H1 (cell line): ENCODE results near the gene ZNF697.
"Not testable (repeated sequence)": the region's sequence is repeated elsewhere in the genome, so short reads cannot be mapped to it uniquely, and the experiment has no call there.

Source experiments
- BACH1 ChIP-seq: IDR thresholded peaks from 2 replicates; pipeline ENCODE4 v1.6.1; 2012; ENCODE audit warnings: low read length, improper control_type of control experiment
- CBX5 ChIP-seq: fragments of 300-800, 300-1000 bp; sonication (generic); IDR thresholded peaks from 2 replicates; pipeline ENCODE4 v1.7.1; 2016; ENCODE audit warnings: antibody characterized with exemption, low read length, low read depth
- CEBPB ChIP-seq: IDR thresholded peaks from 2 replicates; pipeline ENCODE4 v1.6.1; 2012; ENCODE audit warnings: low read depth, low read length
- EZH2 ChIP-seq: fragments of 200-600 bp; sonication (generic); IDR thresholded peaks from 2 replicates; pipeline ENCODE4 v1.7.1; 2012; ENCODE audit warnings: low read depth, mild to moderate bottlenecking, moderate library complexity, low read length, inconsistent platforms; ENCODE audit not compliant: severe bottlenecking
- KDM4A ChIP-seq: IDR thresholded peaks from one replicate; pipeline ENCODE4 v1.7.1; 2012; ENCODE audit warnings: low read depth, mild to moderate bottlenecking, moderate library complexity, low read length, inconsistent platforms; ENCODE audit not compliant: severe bottlenecking
- POLR2A ChIP-seq, 2 experiments: IDR thresholded peaks; 1 replicate in 1 of 2; 2 replicates in 1 of 2; pipeline ENCODE4 v1.6.1; 2011; ENCODE audit warnings: low read depth in 2 of 2, low read length in 2 of 2, mild to moderate bottlenecking in 2 of 2; ENCODE audit errors: control extremely low read depth in 1 of 2
- POLR2AphosphoS5 ChIP-seq: IDR thresholded peaks from 2 replicates; pipeline ENCODE4 v1.6.1; 2011; ENCODE audit warnings: low read depth, low read length
- RAD21 ChIP-seq, 2 experiments: IDR thresholded peaks in 1 of 2; conservative IDR thresholded peaks in 1 of 2; 2 replicates each; pipeline ENCODE4 v1.6.1; 2011; ENCODE audit warnings: low read depth in 2 of 2, low read length in 2 of 2, improper control_type of control experiment in 1 of 2, inconsistent platforms in 1 of 2, mild to moderate bottlenecking in 1 of 2, moderate library complexity in 1 of 2
- RFX5 ChIP-seq: IDR thresholded peaks from 2 replicates; pipeline ENCODE4 v1.6.1; 2011; ENCODE audit warnings: low read depth, low read length, improper control_type of control experiment, borderline replicate concordance
- SP1 ChIP-seq: IDR thresholded peaks from 2 replicates; pipeline ENCODE4 v1.6.1; 2011; ENCODE audit warnings: low read depth, low read length
- TEAD4 ChIP-seq: IDR thresholded peaks from 2 replicates; pipeline ENCODE4 v1.6.1; 2012; ENCODE audit warnings: low read depth, low read length, inconsistent platforms, mixed read lengths
- TF ChIP-seq, protein P1 (sequence below), 3 experiments: IDR thresholded peaks; 1 replicate in 2 of 3; 2 replicates in 1 of 3; pipeline versions ENCODE4 v1.5.1 to v1.6.1; 2011; ENCODE audit warnings: low read length in 3 of 3, mild to moderate bottlenecking in 3 of 3, inconsistent platforms in 2 of 3, low read depth in 1 of 3, moderate library complexity in 1 of 3; ENCODE audit not compliant: insufficient read depth in 1 of 3; ENCODE audit errors: control extremely low read depth in 1 of 3
- TF ChIP-seq, protein P2 (sequence below): fragments of 300-600 bp; sonication (generic); IDR thresholded peaks from 2 replicates; pipeline ENCODE4 v1.7.1; 2012; ENCODE audit warnings: low read length, moderate library complexity, mild to moderate bottlenecking, inconsistent platforms; ENCODE audit not compliant: insufficient replicate concordance

DNA sequence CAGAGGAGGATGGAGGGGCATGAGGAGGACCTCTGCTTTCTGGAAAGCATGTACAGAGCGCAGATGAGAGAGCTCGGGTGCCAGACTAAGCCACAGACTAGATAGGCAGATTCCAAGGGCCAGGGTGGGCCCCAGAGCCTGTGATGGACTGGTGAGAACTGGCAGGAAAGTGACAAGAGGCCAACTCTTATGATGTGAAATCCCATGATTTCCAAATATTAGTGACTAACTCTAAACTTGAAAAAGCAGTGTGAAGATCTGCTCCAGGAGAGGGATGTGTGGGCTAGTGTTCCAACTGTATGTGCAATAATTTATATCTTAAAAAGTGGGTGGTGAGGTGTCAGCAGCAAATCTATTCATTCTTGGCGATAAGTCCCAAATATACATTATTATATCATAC, 67.0 kb downstream of the ZNF697 start:
- TF ChIP-seq EZH2; POLR2A (IDR thresholded peaks at IDR 0.05; ENCODE audit: control extremely low read depth in 1 of 2, low read depth in 2 of 2, low read length in 2 of 2); CEBPB; POLR2AphosphoS5; SP1; BACH1; RFX5; CBX5; TEAD4; RAD21 (IDR thresholded peaks at IDR 0.05 in 1 of 2, conservative IDR thresholded peaks at IDR 0.05 in 1 of 2; ENCODE audit: low read depth in 2 of 2, low read length in 2 of 2); KDM4A: not testable (repeated sequence)
- TF ChIP-seq, protein P1, sequence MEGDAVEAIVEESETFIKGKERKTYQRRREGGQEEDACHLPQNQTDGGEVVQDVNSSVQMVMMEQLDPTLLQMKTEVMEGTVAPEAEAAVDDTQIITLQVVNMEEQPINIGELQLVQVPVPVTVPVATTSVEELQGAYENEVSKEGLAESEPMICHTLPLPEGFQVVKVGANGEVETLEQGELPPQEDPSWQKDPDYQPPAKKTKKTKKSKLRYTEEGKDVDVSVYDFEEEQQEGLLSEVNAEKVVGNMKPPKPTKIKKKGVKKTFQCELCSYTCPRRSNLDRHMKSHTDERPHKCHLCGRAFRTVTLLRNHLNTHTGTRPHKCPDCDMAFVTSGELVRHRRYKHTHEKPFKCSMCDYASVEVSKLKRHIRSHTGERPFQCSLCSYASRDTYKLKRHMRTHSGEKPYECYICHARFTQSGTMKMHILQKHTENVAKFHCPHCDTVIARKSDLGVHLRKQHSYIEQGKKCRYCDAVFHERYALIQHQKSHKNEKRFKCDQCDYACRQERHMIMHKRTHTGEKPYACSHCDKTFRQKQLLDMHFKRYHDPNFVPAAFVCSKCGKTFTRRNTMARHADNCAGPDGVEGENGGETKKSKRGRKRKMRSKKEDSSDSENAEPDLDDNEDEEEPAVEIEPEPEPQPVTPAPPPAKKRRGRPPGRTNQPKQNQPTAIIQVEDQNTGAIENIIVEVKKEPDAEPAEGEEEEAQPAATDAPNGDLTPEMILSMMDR (IDR thresholded peaks at IDR 0.05; ENCODE audit: control extremely low read depth in 1 of 3, insufficient read depth in 1 of 3, low read depth in 1 of 3, low read length in 3 of 3) = not testable (repeated sequence)
- TF ChIP-seq, protein P2, sequence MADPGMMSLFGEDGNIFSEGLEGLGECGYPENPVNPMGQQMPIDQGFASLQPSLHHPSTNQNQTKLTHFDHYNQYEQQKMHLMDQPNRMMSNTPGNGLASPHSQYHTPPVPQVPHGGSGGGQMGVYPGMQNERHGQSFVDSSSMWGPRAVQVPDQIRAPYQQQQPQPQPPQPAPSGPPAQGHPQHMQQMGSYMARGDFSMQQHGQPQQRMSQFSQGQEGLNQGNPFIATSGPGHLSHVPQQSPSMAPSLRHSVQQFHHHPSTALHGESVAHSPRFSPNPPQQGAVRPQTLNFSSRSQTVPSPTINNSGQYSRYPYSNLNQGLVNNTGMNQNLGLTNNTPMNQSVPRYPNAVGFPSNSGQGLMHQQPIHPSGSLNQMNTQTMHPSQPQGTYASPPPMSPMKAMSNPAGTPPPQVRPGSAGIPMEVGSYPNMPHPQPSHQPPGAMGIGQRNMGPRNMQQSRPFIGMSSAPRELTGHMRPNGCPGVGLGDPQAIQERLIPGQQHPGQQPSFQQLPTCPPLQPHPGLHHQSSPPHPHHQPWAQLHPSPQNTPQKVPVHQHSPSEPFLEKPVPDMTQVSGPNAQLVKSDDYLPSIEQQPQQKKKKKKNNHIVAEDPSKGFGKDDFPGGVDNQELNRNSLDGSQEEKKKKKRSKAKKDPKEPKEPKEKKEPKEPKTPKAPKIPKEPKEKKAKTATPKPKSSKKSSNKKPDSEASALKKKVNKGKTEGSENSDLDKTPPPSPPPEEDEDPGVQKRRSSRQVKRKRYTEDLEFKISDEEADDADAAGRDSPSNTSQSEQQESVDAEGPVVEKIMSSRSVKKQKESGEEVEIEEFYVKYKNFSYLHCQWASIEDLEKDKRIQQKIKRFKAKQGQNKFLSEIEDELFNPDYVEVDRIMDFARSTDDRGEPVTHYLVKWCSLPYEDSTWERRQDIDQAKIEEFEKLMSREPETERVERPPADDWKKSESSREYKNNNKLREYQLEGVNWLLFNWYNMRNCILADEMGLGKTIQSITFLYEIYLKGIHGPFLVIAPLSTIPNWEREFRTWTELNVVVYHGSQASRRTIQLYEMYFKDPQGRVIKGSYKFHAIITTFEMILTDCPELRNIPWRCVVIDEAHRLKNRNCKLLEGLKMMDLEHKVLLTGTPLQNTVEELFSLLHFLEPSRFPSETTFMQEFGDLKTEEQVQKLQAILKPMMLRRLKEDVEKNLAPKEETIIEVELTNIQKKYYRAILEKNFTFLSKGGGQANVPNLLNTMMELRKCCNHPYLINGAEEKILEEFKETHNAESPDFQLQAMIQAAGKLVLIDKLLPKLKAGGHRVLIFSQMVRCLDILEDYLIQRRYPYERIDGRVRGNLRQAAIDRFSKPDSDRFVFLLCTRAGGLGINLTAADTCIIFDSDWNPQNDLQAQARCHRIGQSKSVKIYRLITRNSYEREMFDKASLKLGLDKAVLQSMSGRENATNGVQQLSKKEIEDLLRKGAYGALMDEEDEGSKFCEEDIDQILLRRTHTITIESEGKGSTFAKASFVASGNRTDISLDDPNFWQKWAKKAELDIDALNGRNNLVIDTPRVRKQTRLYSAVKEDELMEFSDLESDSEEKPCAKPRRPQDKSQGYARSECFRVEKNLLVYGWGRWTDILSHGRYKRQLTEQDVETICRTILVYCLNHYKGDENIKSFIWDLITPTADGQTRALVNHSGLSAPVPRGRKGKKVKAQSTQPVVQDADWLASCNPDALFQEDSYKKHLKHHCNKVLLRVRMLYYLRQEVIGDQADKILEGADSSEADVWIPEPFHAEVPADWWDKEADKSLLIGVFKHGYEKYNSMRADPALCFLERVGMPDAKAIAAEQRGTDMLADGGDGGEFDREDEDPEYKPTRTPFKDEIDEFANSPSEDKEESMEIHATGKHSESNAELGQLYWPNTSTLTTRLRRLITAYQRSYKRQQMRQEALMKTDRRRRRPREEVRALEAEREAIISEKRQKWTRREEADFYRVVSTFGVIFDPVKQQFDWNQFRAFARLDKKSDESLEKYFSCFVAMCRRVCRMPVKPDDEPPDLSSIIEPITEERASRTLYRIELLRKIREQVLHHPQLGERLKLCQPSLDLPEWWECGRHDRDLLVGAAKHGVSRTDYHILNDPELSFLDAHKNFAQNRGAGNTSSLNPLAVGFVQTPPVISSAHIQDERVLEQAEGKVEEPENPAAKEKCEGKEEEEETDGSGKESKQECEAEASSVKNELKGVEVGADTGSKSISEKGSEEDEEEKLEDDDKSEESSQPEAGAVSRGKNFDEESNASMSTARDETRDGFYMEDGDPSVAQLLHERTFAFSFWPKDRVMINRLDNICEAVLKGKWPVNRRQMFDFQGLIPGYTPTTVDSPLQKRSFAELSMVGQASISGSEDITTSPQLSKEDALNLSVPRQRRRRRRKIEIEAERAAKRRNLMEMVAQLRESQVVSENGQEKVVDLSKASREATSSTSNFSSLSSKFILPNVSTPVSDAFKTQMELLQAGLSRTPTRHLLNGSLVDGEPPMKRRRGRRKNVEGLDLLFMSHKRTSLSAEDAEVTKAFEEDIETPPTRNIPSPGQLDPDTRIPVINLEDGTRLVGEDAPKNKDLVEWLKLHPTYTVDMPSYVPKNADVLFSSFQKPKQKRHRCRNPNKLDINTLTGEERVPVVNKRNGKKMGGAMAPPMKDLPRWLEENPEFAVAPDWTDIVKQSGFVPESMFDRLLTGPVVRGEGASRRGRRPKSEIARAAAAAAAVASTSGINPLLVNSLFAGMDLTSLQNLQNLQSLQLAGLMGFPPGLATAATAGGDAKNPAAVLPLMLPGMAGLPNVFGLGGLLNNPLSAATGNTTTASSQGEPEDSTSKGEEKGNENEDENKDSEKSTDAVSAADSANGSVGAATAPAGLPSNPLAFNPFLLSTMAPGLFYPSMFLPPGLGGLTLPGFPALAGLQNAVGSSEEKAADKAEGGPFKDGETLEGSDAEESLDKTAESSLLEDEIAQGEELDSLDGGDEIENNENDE = not testable (repeated sequence)
